ENCODE measurements around the gene SPEM3. TPM values are rescaled to one million over a fixed set of nuclear protein-coding genes. Genes with fewer than 3 reads are reported as not detected.

Gene SPEM3
- total and polyA plus RNA-seq, 5 donors, result not detected

- H3K27ac ChIP-seq (ENCODE audit: low read length), result peak overlapping the region; percentile 77
- peak overlapping the region; percentile 42 for H3K4me3 ChIP-seq (ENCODE audit: low read length)
- intact Hi-C loops (cut with DNase I), result loop anchor here (5.0 to 10.0 kb wide), 5 partner anchors 40 to 127 kb away; partner anchors contain the start of genes TMEM95 (in 3 of the 4), KCTD11 (in 2 of the 4), ZBTB4 (in 2 of the 4) and SENP3 (in 1 of the 4)
- H3K9me3 ChIP-seq (ENCODE audit: control insufficient read depth, low read length), result no peaks in the 10 kb centered on the region
- ATAC-seq (no peak), DNase-seq (peak in 1 of 3 donors; percentile 66)
- WGBS, result 20% methylated on average over 31 of the region's 31 CpGs
- H3K27me3 ChIP-seq (ENCODE audit: control insufficient read depth, insufficient read depth), result no peaks in the 10 kb centered on the region
- no peaks in the 10 kb centered on the region for H3K4me1 ChIP-seq (ENCODE audit: control insufficient read depth, insufficient read depth, low read length)
These were observed 8.8 kb downstream of the SPEM3 start for GRCh38 chr17:7437369-7437863.

DNA sequence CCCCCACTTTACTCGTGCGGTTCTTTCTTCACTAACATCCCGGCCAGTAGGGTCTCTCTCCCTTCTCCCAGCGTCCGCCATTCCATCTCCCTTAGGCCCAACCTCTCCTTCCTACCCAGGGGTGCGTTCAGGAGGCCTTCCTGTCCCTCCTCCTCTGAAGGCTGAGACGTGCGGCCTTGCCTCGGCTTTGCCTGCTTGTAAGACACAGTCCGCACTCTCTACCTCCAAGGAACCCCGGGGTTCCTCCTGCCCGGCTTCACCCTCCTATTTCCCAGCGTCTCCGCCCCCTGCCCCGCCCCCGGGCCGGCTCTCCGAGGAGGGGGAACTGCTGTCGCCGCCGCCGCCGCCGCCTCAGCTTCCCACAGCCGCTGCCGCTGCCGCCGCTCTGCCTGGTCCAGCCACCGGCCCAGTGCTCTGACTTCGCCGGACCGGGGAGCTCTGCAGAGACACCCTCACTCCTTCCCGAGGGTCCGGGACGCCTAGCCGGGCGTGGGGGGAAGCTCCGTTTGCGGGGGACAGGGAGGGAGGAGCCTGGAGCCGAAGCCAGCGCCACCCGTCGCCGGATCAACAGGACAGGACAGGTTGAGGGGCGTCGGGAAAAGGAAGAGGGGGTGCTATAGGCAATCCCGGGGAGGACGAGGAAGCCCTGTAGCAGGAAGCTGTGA, 9.4 kb downstream of the SPEM3 start:
- DNase-seq, result peak; percentile 86 to 94 (median 93)
- Histone ChIP-seq H3K9me3 (ENCODE audit: control insufficient read depth, low read length) (no peaks in the 10 kb centered on the region), H3K4me1 (ENCODE audit: control insufficient read depth, insufficient read depth, low read length) (no peaks in the 10 kb centered on the region), H3K27ac (ENCODE audit: low read length) (peak overlapping the region; percentile 77), H3K4me3 (ENCODE audit: low read length) (peak overlapping the region; percentile 42), H3K27me3 (ENCODE audit: control insufficient read depth, insufficient read depth) (no peaks in the 10 kb centered on the region)
- ATAC-seq, result peak; percentile 36 to 39
- intact Hi-C loops (cut with DNase I), result loop anchor here (5.0 to 10.0 kb wide), 5 partner anchors 39 to 127 kb away; partner anchors contain the start of genes TMEM95 (in 3 of the 4), KCTD11 (in 2 of the 4), ZBTB4 (in 2 of the 4) and SENP3 (in 1 of the 4)
- 5% methylated on average over 48 of the region's 48 CpGs for WGBS

GRCh38 chr17:7438656-7439460, 10.2 kb downstream of the SPEM3 start:
- Histone ChIP-seq H3K4me3 (ENCODE audit: low read length) (peak overlapping the region; percentile 51), H3K27ac (ENCODE audit: low read length) (peak overlapping the region; percentile 77), H3K9me3 (ENCODE audit: control insufficient read depth, low read length) (no peaks in the 10 kb centered on the region), H3K4me1 (ENCODE audit: control insufficient read depth, insufficient read depth, low read length) (no peaks in the 10 kb centered on the region), H3K27me3 (ENCODE audit: control insufficient read depth, insufficient read depth) (no peaks in the 10 kb centered on the region)
- peak in 1 of 3 donors; percentile 10 for DNase-seq
- no peak for ATAC-seq
- intact Hi-C loops (cut with DNase I), result loop anchor here (5.0 to 10.0 kb wide), 5 partner anchors 38 to 126 kb away; partner anchors contain the start of genes TMEM95 (in 3 of the 4), KCTD11 (in 2 of the 4), ZBTB4 (in 2 of the 4) and SENP3 (in 1 of the 4)
- WGBS, result 42% methylated on average over 11 of the region's 11 CpGs

GRCh38 chr17:7439462-7440112, 10.9 kb downstream of the SPEM3 start, which contains the start of gene FGF11:
FGF11 (plus strand) TSS chr17:7439512; CDS start chr17:7439621, 109 bp downstream.
- intact Hi-C loops (cut with DNase I), result loop anchor here (5.0 to 10.0 kb wide), 5 partner anchors 38 to 125 kb away; partner anchors contain the start of genes TMEM95 (in 3 of the 4), KCTD11 (in 2 of the 4), ZBTB4 (in 2 of the 4) and SENP3 (in 1 of the 4)
- DNase-seq (peak in 2 of 3 donors; percentile 63 to 66), ATAC-seq (no peak)
- H3K9me3 ChIP-seq (ENCODE audit: control insufficient read depth, low read length), result no peaks in the 10 kb centered on the region
- H3K27ac ChIP-seq (ENCODE audit: low read length), result peak within 1 kb of the TSS; percentile 77
- 1% methylated on average over 50 of the region's 50 CpGs for WGBS
- H3K4me1 ChIP-seq (ENCODE audit: control insufficient read depth, insufficient read depth, low read length), result no peaks in the 10 kb centered on the region
- peak within 1 kb of the TSS; percentile 51 for H3K4me3 ChIP-seq (ENCODE audit: low read length)
- H3K27me3 ChIP-seq (ENCODE audit: control insufficient read depth, insufficient read depth), result no peaks in the 10 kb centered on the region

- Histone ChIP-seq H3K27me3 (ENCODE audit: control insufficient read depth, insufficient read depth) (no peaks in the 10 kb centered on the region), H3K27ac (ENCODE audit: low read length) (peak overlapping the region; percentile 65), H3K9me3 (ENCODE audit: control insufficient read depth, low read length) (no peaks in the 10 kb centered on the region), H3K4me3 (ENCODE audit: low read length) (peak overlapping the region; percentile 51), H3K4me1 (ENCODE audit: control insufficient read depth, insufficient read depth, low read length) (no peaks in the 10 kb centered on the region)
- 3% methylated on average over 46 of the region's 46 CpGs for WGBS
- peak; percentile 0 to 1 for ATAC-seq
- DNase-seq, result peak; percentile 72 to 89 (median 87)
- intact Hi-C loops (cut with DNase I), result no loop called here
These were observed 11.6 kb downstream of the SPEM3 start for GRCh38 chr17:7440113-7440833.

- DNase-seq, result peak; percentile 68 to 88 (median 84)
- Histone ChIP-seq H3K9me3 (ENCODE audit: control insufficient read depth, low read length) (no peaks in the 10 kb centered on the region), H3K27me3 (ENCODE audit: control insufficient read depth, insufficient read depth) (no peaks in the 10 kb centered on the region), H3K4me1 (ENCODE audit: control insufficient read depth, insufficient read depth, low read length) (no peaks in the 10 kb centered on the region), H3K27ac (ENCODE audit: low read length) (peak overlapping the region; percentile 65), H3K4me3 (ENCODE audit: low read length) (peak overlapping the region; percentile 51)
- ATAC-seq, result peak; percentile 1 to 4
- 8% methylated on average over 12 of the region's 12 CpGs for WGBS
- intact Hi-C loops (cut with DNase I), result no loop called here
These were observed 12.2 kb downstream of the SPEM3 start for GRCh38 chr17:7440834-7441195.

DNA sequence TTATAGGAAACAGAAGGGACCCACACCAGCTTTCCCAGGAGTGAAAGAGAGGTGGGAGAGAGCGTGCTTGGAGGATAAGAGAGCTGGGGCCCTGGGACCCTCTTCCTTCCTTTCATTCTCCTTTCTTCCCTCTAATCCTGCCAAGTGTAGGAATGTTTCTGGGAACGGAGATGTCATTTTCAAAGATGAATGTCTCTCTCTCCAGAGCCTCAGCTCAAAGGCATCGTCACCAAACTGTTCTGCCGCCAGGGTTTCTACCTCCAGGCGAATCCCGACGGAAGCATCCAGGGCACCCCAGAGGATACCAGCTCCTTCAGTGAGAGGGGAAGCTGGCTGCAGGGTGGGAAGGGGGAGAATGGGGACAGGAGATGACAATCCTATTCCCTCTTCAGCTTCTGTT, 12.6 kb downstream of the SPEM3 start:
- Histone ChIP-seq H3K27me3 (ENCODE audit: control insufficient read depth, insufficient read depth) (no peaks in the 10 kb centered on the region), H3K9me3 (ENCODE audit: control insufficient read depth, low read length) (no peaks in the 10 kb centered on the region), H3K4me3 (ENCODE audit: low read length) (no peak overlapping the region), H3K4me1 (ENCODE audit: control insufficient read depth, insufficient read depth, low read length) (no peaks in the 10 kb centered on the region), H3K27ac (ENCODE audit: low read length) (no peak overlapping the region)
- DNase-seq (peak in 2 of 3 donors; percentile 18 to 41), ATAC-seq (no peak)
- WGBS, result 58% methylated on average over 7 of the region's 7 CpGs
- intact Hi-C loops (cut with DNase I), result no loop called here

DNA sequence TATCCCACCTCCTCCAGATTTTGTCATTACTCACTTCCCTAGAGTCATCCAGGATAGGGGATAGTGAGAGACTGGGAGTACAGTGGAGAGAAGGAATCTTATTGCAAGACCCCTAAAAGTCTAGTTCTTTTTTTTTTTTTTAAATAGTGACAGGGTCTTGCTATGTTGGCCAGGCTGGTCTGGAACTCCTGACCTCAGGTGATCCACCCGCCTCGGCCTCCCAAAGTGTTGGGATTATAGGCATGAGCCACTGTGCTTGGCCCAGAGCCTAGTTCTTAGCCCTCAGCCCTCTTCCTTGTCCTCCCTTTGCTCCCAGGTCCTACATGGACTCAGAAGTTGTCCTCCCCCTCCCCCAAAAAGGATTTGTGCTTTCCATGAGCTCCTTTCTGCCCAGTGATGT, 13.5 kb downstream of the SPEM3 start:
- no peaks in the 10 kb centered on the region for H3K27me3 ChIP-seq (ENCODE audit: control insufficient read depth, insufficient read depth)
- H3K4me3 ChIP-seq (ENCODE audit: low read length), result no peak overlapping the region
- H3K27ac ChIP-seq (ENCODE audit: low read length), result no peak overlapping the region
- 95% methylated on average over 2 of the region's 2 CpGs for WGBS
- no peak for ATAC-seq
- H3K4me1 ChIP-seq (ENCODE audit: control insufficient read depth, insufficient read depth, low read length), result no peaks in the 10 kb centered on the region
- no peaks in the 10 kb centered on the region for H3K9me3 ChIP-seq (ENCODE audit: control insufficient read depth, low read length)
- intact Hi-C loops (cut with DNase I), result no loop called here
- DNase-seq, result peak in 1 of 3 donors; percentile 25

DNA sequence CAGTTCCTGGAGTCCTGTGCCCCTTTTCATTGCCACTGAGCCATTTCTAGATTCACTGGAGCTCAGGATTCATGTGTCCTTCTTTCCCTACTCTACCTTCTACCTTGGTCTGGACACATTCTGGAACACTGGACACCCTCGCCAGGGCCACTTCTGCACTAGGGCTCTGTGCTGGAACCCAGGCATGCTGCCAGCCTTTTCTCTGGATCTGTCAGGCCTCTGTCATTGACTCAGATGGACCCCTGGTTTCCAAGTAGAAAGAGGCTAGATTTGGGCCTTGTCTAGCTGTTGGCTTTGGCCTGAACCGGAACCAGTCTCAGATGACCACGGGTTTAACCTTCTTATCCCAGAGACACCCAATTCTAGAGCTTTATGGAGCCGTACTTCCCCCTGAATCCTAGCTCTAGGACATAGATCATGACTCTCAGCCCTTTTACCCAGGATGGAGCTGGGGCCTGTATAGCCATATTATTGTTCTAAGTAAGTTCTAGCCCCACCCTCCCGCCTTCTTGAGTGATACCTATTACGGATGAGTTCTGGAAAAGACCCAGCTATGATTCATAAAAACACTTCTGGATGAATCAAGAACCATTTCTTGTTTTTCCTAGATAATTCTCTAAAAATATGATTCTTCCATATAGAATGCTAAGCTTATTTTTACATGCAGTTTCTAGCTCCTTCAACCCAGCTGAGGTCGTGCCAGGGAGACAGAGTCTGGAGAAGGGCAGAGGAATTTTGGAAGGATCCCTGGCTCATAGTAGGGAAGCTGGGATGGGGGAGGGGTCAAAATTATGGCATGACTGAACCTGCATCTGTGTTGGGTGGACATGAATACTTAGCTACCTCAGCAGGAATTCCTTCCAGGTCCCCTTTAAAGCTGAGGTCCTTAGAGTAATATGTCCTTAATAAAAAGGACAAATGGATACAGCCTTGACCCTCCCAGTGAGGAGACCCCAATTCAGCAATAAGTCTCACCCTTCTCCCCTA, 15.1 kb downstream of the SPEM3 start:
- no peak for ATAC-seq
- Histone ChIP-seq H3K4me3 (ENCODE audit: low read length) (no peak overlapping the region), H3K27ac (ENCODE audit: low read length) (no peak overlapping the region), H3K4me1 (ENCODE audit: control insufficient read depth, insufficient read depth, low read length) (no peaks in the 10 kb centered on the region), H3K27me3 (ENCODE audit: control insufficient read depth, insufficient read depth) (no peaks in the 10 kb centered on the region), H3K9me3 (ENCODE audit: control insufficient read depth, low read length) (no peaks in the 10 kb centered on the region)
- WGBS, result 83% methylated on average over 7 of the region's 7 CpGs
- peak in 2 of 3 donors; percentile 51 to 55 for DNase-seq
- intact Hi-C loops (cut with DNase I), result no loop called here

All from right cardiac atrium (tissue), 5 donors.